HG03460 (cell line): ENCODE results near the gene QRICH2.
"Not testable (repeated sequence)": the region's sequence is repeated elsewhere in the genome, so short reads cannot be mapped to it uniquely, and the experiment has no call there.

Source experiments
- ATAC-seq: cut with Tn5 transposase; IDR thresholded peaks from one replicate; pipeline ENCODE4 v1.9.1; 2021; ENCODE audit not compliant: unreplicated experiment

The QRICH2 gene

DNA sequence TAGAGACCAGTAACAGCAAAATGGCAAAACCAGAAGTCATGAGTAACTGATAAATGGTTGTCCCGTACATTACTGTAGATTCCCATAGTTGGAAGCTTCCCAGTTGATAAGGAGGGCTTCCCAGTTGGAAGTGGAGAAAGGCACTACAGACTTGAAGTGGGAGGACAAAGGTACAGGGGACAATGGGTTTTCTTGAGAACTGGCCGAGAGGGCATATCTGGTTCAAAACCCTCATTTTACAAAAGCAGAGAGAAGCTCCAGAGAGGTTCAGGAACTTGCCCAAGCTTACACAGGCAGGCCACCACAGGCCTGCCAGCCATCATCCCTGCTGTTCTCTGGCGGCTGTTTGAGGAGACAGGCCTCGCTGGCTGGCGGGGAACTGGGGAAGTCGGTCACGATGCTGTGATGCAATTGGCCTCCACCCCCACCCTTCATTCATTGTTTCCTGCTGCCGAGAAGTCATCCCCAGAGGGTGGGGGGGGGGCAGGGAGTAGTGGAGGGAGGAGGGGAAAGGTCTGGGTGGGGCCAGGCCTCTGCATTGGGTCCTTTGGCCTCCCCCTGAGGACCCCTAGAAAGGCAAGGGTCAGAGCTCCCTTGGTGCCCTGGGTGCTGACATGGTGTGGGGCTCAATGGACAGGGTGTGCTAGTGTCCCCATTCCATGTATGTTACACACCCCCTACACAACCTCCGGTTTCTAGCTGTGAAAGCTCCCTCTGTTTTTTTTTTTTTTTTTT is 39.9 kb downstream of the QRICH2 start:
- no peak for ATAC-seq

DNA sequence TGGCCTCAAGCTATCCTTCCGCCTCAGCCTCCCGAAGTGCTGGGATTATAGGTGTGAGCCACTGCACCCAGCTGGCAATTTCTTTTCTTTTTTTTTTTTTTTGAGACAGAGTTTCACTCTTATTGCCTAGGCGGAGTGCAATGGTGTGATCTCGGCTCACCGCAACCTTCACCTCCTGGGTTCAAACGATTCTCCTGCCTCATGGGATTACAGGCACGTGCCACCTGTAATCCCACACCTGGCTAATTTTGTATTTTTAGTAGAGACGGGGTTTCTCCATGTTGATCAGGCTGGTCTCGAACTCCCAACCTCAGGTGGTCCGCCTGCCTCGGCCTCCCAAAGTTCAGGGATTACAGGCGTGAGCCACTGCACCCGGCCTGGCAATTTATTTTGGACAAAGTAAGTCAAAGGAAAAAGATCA is 40.5 kb downstream of the QRICH2 start:
- not testable (repeated sequence) for ATAC-seq

DNA sequence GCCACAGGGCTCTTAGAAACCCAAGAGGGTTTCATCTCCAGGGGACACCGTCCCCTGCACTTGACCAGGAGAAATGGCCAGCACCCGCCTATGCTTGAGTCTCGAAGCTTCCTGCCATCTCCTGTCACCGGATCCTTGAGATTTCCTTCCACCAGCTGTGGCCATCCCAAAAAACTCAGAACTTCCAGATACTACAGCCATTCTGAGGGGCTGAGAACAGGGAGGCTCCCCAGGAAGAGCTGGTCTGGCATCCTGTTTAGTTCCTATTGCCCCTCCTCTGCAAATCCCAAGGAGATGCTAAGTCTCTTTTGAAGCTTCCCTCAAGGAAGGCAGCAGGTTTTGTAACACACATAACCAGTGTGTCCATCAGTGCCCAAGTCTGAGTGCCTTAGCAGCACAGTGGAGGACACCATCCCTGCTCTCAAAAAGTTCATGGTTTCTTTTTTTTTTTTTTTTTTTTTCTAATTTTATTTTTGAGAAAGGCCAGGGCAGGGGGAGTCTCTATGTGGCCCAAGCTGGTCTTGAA is 41.0 kb downstream of the QRICH2 start:
- ATAC-seq = no peak

DNA sequence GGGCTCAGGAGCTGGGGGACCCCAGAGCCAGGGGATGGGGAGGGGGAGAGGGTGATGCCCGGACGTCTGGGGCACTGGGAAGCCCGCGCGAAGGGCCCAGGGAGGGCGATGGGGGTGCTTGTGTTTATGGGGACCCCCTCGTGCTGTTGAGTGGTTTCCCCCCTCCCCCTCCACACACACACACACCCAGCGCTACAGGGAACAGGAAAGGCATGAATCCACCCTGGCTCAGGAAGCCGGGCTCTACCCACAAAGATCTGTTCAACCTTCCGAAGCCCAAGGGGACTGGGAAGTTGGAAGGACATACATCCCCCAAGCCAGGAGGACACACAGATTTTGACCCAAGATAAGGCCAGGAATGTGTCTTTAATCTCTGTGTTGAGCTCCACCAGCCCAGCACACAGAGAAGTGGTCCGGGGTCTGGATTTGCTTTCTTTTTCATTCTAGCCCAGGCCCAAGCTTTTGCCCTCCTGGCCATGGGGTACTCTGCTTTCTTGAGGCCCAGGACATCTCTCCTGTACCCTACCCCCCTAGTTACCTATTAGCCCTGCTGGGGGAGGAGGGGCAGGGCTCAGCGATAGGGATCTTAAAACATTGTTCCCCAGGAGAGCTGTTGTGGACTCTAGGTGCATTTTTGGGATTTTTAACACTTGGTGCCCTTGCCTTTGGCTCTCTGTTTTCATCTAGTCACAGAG is 41.7 kb downstream of the QRICH2 start:
- ATAC-seq = no peak

DNA sequence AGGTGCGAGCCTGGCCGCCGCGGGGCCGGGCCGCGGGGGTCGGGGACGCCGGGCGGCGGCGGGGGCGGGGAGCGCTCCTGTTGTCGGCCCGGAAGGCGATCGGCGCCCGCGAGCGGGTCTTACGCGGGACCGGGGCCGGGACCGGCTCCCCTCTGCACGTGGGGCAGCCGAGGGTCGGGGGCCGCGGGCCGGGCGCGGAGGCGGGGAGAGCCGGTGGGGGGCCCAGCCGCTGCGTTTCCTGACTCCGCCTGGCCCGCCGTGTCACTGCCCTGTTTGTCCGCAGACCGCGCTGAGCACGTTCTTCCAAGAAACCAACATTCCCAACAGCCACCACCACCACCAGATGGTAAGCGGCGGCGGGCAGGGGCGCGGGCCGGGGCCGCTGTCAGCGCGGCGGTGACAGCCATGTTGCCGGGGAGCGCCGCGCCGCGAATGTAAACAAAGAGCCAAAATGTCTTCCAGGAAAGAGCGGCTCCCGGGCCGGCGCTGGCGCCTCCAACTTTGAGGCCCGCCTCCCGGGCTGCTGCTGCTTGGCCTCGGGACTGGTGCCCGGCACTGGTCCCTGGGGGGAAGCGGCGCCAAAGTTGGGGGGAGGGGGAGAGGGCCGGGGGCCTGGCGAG is 42.3 kb downstream of the QRICH2 start:
- ATAC-seq = no peak

DNA sequence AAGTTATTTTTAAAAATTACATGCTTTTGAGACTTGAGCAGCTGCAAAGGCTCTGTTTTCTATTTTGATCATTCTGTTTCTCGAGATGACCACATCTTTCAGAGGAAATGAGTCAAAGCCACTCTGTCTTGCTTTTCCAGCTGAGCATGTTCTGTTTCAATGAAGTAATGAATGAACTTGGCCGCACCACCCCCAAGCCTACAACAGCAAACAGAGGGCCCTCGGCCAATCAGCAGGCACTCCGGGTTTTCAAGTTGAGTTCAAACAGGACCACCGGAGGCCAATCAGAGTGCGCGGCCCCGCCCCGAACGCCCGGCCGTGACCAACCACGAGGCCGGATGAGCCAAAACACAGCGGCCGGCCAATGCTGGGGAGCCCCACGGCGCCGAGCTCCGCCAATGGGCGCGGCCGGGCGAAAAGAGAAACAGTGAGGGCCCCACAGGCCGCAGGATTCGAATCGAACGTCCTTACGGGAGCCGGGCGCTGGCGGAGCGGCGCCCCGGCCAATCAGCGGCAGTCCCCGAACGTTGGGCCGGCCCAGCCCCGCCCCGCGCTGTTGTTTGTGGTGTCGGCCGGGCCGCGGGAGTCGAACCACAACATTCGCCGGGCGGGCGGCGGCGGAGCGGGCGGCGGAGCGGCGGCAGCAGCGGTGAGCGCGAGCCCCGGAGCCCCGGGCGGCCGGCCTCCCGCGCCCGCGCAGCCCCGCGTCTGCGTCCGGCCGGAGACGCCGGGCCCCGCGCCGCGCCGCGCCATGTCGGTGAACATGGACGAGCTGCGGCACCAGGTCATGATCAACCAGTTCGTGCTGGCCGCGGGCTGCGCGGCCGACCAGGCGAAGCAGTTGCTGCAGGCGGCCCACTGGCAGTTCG is 43.1 kb downstream of the QRICH2 start, which contains the start of gene UBALD2:
Gene UBALD2, plus strand, starts transcription at position 594 of the 869 bp plus-strand sequence. Its CDS starts 158 bp downstream, at position 752.
- peak; percentile 61 for ATAC-seq

DNA sequence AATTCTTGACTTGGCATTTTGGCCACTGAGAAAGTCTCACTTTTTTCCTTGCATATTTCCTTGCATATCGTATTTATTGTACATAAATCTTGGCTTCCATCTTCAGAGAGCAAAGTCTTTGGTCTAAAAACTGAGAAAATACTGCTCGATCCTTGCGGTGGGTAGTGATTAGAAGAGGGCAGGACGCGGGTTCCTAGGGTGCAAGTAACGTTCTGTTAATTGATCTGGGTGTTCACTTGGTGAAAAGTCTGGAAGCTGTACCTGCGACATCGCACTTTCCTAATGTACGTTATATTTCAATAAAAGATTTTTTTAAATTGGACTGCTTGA is 43.7 kb downstream of the QRICH2 start:
- no peak for ATAC-seq

DNA sequence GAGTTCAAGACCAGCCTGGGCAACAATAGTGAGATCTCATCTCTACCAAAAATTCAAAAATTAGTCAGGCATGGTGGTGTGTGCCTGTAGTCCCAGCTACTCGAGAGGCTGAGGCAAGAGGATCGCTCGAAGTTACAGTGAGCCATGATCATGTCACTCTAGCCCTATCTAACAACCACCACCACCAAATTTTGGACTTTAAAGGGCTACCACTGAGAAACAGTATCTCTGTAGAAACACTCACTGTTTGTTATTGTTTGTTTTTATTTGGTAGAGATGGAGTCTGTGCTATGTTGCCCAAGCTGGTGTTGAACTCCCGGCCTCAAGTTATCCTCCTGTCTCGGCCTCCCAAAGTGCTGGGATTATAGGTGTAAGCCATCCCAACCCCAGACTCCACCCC is 44.2 kb downstream of the QRICH2 start:
- no peak for ATAC-seq

DNA sequence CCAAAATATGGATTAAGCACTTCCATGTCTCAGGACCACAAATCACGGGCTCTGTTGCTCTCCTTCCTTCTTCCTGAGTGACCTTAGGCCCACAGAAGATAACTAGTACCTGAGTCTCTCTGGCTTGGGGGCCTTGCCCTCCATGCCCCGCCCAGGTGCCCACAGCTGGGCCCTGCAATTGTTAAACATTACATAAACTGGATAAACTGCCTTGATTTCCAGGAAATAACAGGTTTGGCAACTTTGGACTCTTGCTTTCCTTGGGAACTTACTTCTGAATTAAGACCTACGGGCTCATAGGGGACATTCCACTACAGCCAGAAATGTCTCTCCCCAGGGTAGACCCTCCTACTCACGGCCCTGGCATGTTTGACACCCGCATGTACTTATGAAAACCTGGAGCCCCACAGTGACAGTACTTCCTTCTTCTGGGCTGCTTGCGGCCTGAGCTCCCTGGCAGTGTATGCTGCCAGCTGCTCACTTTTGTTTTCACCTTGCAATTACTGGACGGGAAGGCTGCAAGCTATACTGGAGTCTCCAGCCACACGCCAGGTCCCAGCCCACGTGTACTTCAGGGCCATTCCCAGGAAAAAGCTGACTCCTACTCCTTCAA is 45.2 kb downstream of the QRICH2 start:
- ATAC-seq = no peak

DNA sequence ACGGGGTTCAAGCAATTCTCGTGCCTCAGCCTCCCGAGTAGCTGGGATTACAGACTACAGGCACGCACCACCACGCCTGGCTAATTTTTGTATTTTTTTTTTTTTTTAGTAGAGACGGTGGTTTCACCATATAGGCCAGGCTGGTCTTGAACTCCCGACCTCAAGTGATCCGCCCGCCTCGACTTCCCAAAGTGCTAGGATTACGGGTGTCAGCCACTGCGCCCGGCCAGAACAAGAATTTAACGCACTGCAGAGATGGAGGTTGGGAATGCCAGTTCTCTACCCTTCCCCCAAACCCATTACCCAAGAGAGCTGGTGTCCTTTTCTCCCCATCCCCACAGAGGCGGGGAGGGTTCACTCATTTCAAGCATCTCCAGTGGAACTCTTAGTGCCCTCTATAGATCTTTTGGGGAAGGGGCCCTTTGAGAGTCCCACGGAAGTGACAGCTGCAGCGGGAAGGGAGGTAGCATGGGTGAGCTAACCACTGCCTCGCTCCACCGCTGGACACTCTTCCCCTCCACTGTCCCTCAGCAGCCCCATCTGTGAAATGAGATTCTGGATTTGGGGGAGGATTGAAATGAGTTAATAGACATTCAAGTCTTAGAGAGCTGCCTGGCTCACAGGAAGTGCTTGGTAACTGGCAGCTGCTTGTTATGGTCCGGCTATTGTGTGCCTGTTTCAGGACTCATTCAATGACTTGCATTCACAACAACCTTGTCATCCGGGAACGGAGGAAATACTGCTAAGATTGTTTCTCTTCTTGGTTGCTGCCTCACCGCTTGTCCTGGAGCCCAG is 46.5 kb downstream of the QRICH2 start:
- no peak for ATAC-seq

DNA sequence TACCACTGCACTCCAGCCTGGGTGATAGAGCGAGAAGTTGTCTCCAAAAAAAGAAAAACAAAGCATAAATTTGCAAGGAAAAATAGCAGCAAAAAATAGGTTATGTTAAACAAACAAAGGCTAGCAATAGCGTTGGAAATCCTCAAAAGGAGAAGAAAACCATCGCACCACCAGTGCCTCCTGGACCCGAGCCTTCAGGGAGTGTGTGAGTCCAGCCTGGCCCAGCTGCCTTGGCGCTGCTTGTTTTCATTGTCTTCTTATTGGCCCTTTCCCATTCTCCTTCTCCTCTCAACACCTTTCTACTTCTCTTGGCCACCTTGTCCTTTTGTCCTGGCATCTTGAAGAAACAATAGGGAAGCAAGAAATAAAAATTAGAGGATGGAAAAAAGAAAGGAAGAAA is 47.4 kb downstream of the QRICH2 start:
- ATAC-seq = no peak

DNA sequence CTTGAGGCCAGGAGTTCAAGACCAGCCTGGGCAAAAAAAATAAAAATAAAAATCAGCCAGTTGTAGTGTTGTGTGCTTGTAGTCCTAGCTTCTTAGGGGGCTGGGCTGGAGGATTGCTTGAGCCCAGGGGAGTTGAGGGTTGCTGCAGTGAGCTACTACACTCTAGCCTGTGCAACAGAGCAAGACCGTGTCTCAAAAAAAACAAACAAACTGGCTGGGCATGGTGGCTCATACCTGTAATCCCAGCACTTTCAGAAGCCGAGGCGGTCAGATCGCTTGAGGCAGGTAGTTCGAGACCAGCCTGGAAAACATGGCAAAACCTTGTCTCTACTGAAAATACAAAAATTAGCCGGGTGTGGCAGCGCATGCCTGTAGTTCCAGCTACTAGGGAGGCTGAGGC is 47.9 kb downstream of the QRICH2 start:
- no peak for ATAC-seq

DNA sequence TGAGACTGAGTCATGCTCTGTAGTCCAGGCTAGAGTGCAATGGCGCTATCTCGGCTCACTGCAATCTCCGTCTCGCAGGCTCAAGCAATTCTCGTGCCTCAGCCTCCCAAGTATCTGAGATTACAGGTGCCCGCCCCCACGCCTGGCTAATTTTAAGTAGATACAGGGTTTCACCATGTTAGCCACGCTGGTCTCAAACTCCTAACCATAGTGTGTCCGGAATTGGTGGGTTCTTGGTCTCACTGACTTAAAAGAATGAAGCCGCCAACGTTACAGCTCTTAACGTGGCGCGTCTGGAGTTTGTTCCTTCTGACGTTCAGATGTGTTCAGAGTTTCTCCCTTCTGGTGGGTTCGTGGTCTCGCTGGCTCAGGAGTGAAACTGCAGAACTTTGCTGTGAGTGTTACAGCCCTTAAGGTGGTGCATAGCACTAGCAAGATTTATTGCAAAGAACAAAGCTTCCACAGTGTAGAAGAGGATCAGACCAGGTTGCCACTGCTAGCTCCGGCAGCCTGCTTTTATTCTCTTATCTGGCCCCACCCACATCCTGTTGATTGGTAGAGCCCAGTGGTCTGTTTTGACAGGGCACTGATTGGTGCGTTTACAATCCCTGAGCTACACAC is 51.5 kb downstream of the QRICH2 start:
- not testable (repeated sequence) for ATAC-seq

DNA sequence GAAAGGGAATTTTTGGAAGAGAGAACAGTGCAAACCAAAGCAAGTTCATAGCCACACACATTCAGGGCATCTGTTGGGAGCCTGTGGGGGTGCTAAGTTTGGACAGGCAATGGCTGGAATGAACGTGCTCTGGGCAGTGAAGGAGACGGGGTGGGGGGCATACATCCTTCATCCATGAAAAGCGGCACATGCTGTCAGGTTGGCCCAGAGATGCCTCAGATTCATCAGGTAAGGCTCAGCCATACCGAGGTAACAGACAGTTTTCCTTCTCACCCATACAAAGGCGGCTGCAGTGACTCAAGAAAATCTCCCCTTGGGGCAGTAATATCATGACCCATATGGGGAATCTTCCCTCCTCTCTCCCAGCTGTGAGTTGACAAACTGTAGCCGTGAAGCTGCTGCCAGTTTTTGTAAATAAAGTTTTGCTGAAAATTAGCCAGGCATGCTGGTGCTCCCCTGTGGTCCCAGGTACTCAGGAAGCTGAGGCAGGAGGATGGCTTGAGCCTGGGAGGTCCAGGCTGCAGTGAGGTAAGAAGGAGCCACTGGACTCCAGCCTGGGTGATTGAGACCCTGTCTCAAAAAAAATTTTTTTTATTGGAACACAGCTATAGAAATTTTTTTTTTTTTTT is 52.2 kb downstream of the QRICH2 start:
- no peak for ATAC-seq

DNA sequence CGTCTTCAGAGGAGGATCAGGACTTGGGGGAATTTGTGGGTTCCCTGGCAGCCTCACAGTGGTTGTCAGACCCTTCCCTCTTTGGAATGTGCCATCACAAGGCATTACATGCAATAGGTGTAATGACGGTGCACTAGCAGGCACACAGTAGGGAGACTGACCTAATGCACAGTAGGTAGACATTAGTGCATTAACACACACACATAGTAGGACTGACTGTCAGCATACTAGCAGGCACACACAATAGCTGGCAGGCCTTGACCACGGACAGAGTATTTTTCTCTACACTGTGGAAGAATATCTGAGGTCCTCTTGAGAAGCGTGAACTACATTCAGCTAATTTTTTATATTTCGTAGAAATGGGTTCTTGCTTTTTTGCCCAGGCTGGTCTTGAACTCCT is 53.8 kb downstream of the QRICH2 start:
- ATAC-seq = no peak

DNA sequence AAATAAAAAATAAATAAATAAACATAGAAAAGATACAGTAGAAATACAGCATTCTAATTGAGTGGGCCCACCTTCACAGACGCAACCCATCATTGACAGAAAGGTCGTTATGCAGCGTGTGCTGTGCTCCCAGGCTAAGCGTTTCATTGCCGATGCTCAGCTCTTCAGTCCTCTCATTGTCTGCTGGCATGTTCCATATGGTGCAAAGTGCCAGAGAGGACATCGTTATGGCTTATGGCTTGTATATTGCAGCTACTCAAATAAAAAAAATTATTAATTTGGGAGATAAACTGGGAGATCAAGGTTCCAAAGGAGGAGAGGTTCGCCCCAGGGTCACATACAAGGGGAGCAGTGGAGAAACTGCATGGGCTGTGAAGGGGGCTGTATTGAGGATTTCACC is 54.2 kb downstream of the QRICH2 start:
- no peak for ATAC-seq

DNA sequence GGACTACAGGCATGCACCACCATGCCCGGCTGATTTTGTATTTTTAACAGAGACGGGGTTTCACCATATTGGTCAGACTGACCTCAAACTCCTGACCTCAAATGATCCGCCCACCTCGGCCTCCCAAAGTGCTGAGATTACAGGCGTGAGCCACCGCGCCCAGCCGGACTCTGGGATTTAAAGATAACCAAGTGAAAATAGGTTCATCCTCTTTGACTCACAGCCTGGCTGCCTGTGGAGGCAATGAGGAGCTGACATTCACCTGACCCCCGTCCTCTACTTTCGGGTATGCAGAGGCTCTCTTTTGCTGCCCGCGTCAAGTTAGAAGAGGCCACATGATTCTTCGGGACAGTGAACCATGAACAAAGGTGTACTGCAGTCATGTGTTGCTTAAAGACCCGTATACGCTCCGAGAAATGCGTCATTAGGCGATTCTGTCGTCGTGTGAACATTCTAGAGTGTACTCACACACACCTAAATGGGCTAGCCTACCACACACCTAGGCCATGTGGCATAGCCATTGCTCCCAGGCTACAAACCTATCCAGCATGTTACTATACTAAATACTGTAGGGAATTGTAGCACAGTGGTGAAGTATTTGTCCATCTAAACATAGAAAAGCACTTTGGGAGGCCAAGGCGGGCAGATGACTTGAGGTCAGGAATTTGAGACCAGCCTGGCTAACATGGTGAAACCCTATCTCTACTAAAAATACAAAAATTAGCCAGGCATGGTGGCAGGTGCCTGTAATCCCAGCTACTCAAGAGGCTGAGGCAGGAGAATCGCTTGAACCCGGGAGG is 54.9 kb downstream of the QRICH2 start:
- not testable (repeated sequence) for ATAC-seq
